GM06990 (cell line): ENCODE measurements around the gene PPL.

ENCODE experiments used
- DNase-seq: peaks from one replicate; pipeline ENCODE4 v3.0.0-alpha.2; 2011; ENCODE audit not compliant: insufficient read length; ENCODE audit errors: extremely low read depth
- H3K27me3 ChIP-seq: replicated peaks from 2 replicates; pipeline ENCODE4 v1.6.0; 2011; ENCODE audit warnings: low read length; ENCODE audit not compliant: control insufficient read depth, insufficient read depth
- H3K36me3 ChIP-seq: 2 replicates; pipeline ENCODE4 v1.5.1; 2011; ENCODE audit warnings: low read length; ENCODE audit not compliant: control insufficient read depth, insufficient read depth
- H3K4me3 ChIP-seq: replicated peaks from 2 replicates; pipeline ENCODE4 v1.5.1; 2011; ENCODE audit warnings: low read depth, mild to moderate bottlenecking, control low read depth, low read length
- CTCF ChIP-seq: IDR thresholded peaks from 2 replicates; pipeline ENCODE4 v1.5.1; 2011; ENCODE audit warnings: low read length, control low read depth, mild to moderate bottlenecking, inconsistent platforms; ENCODE audit not compliant: insufficient read depth, poor library complexity, severe bottlenecking

Gene PPL

GRCh38 chr16:4944333-4945281, 7.7 kb upstream of the PPL start:
- DNase-seq = no peak

GRCh38 chr16:4942481-4942880, 5.5 kb upstream of the PPL start:
- H3K36me3 ChIP-seq = no peaks in the 10 kb centered on the region
- no peak overlapping the region for H3K4me3 ChIP-seq
- H3K27me3 ChIP-seq = no peaks in the 10 kb centered on the region; the same call in 1 of the 2 replicates
- no peak for DNase-seq
- no peak for TF ChIP-seq CTCF

More at GRCh38 chr16:4944333-4945281, 7.7 kb upstream of the PPL start:
- Histone ChIP-seq H3K27me3 (no peaks in the 10 kb centered on the region; the same call in 1 of the 2 replicates), H3K4me3 (no peak overlapping the region), H3K36me3 (no peaks in the 10 kb centered on the region)
- TF ChIP-seq CTCF = no peak

- Histone ChIP-seq H3K4me3 (no peak overlapping the region), H3K27me3 (no peaks in the 10 kb centered on the region; the same call in 1 of the 2 replicates), H3K36me3 (no peaks in the 10 kb centered on the region)
- TF ChIP-seq CTCF = no peak
- DNase-seq = no peak
Measured at GRCh38 chr16:4940719-4941118, 3.8 kb upstream of the PPL start.

- no peak for DNase-seq
- no peaks in the 10 kb centered on the region for H3K36me3 ChIP-seq
- TF ChIP-seq CTCF = no peak
Measured at GRCh38 chr16:4938683-4939030, 1.7 kb upstream of the PPL start.

GRCh38 chr16:4937782-4938682, 1.1 kb upstream of the PPL start:
- no peaks in the 10 kb centered on the region; the same call in 1 of the 2 replicates for H3K27me3 ChIP-seq
- no peaks in the 10 kb centered on the region for H3K36me3 ChIP-seq
- no peak for TF ChIP-seq CTCF
- no peak for DNase-seq
- H3K4me3 ChIP-seq = no peak overlapping the region

More at GRCh38 chr16:4938683-4939030, 1.7 kb upstream of the PPL start:
- Histone ChIP-seq H3K27me3 (no peaks in the 10 kb centered on the region; the same call in 1 of the 2 replicates), H3K4me3 (no peak overlapping the region)
